Loucy (cell line): Measurements from ENCODE around the gene RICTOR.

Experiments
- H2AFZ ChIP-seq: fragments of 200-600 bp; sonication (generic); 2 replicates; pipeline ENCODE4 v1.6.0; 2016; ENCODE audit warnings: antibody characterized with exemption, mild to moderate bottlenecking, low read length, moderate library complexity
- H3F3A ChIP-seq: fragments of 200-600 bp; 2 replicates; pipeline ENCODE4 v1.6.0; 2016; ENCODE audit warnings: antibody characterized with exemption, low read depth, mild to moderate bottlenecking
- H3K27me3 ChIP-seq: fragments of 200-600 bp; sonication (generic); 2 replicates; pipeline ENCODE4 v1.6.1; 2014; ENCODE audit warnings: low read length, mild to moderate bottlenecking; ENCODE audit not compliant: insufficient read depth, poor library complexity, severe bottlenecking
- H3K36me3 ChIP-seq: fragments of 200-600 bp; sonication (generic); 2 replicates; pipeline ENCODE4 v1.6.1; 2016; ENCODE audit warnings: low read length; ENCODE audit not compliant: insufficient read depth
- H3K4me1 ChIP-seq: fragments of 200-600 bp; sonication (generic); 2 replicates; pipeline ENCODE4 v1.5.1; 2014; ENCODE audit warnings: low read length, mild to moderate bottlenecking; ENCODE audit not compliant: insufficient read depth, poor library complexity, severe bottlenecking
- H3K4me2 ChIP-seq: fragments of 200-600 bp; sonication (generic); 2 replicates; pipeline ENCODE4 v1.6.0; 2014; ENCODE audit warnings: antibody characterized with exemption, low read length, low read depth, mild to moderate bottlenecking; ENCODE audit not compliant: poor library complexity, severe bottlenecking
- H3K4me3 ChIP-seq: fragments of 200-600 bp; sonication (generic); 2 replicates; pipeline ENCODE4 v1.5.1; 2014; ENCODE audit warnings: low read length, mild to moderate bottlenecking, mixed read lengths; ENCODE audit not compliant: poor library complexity, severe bottlenecking
- H3K79me2 ChIP-seq: fragments of 200-600 bp; sonication (generic); 2 replicates; pipeline ENCODE4 v1.6.1; 2014; ENCODE audit warnings: low read length; ENCODE audit not compliant: insufficient read depth
- H3K9ac ChIP-seq: fragments of 200-600 bp; sonication (generic); 2 replicates; pipeline ENCODE4 v1.6.0; 2014; ENCODE audit warnings: mild to moderate bottlenecking, low read depth, low read length, moderate library complexity; ENCODE audit not compliant: poor library complexity, severe bottlenecking
- H3K9me2 ChIP-seq: fragments of 200-600 bp; sonication (generic); replicated peaks from 2 replicates; pipeline ENCODE4 v1.6.1; 2016; ENCODE audit warnings: low read depth, low read length, mixed read lengths
- H3K9me3 ChIP-seq: fragments of 200-600 bp; sonication (generic); 2 replicates; pipeline ENCODE4 v1.6.1; 2014; ENCODE audit warnings: mild to moderate bottlenecking, antibody characterized with exemption, low read length, low read depth; ENCODE audit not compliant: insufficient read depth
- H4K20me1 ChIP-seq: fragments of 200-600 bp; sonication (generic); 2 replicates; pipeline ENCODE4 v1.6.0; 2014; ENCODE audit warnings: antibody characterized with exemption, low read length, mild to moderate bottlenecking; ENCODE audit not compliant: insufficient read depth, poor library complexity, severe bottlenecking
- EZH2phosphoT487 ChIP-seq: fragments of 200-600 bp; IDR thresholded peaks from 2 replicates; pipeline ENCODE4 v1.6.1; 2018; ENCODE audit warnings: antibody characterized with exemption, mild to moderate bottlenecking, moderate library complexity, borderline replicate concordance
- TF ChIP-seq, protein P1 (sequence below): fragments of 200-600 bp; sonication (generic); conservative IDR thresholded peaks from 2 replicates; pipeline ENCODE4 v1.5.1; 2014; ENCODE audit warnings: mild to moderate bottlenecking, antibody characterized with exemption, low read length

The RICTOR gene

GRCh38 chr5:38968665-38969064 is 105.5 kb downstream of the RICTOR start:
- peaks cover 55% of the 10 kb centered on the region for H3K36me3 ChIP-seq
- H3K4me1 ChIP-seq, result no peaks in the 10 kb centered on the region
- H3F3A ChIP-seq, result no peaks in the 10 kb centered on the region
- no peaks in the 10 kb centered on the region for H3K9me3 ChIP-seq
- no peaks in the 10 kb centered on the region for H3K9me2 ChIP-seq
- no peaks in the 10 kb centered on the region for H3K27me3 ChIP-seq
- H4K20me1 ChIP-seq, result no peaks in the 10 kb centered on the region
- no peak for TF ChIP-seq EZH2phosphoT487
- TF ChIP-seq, protein P1, sequence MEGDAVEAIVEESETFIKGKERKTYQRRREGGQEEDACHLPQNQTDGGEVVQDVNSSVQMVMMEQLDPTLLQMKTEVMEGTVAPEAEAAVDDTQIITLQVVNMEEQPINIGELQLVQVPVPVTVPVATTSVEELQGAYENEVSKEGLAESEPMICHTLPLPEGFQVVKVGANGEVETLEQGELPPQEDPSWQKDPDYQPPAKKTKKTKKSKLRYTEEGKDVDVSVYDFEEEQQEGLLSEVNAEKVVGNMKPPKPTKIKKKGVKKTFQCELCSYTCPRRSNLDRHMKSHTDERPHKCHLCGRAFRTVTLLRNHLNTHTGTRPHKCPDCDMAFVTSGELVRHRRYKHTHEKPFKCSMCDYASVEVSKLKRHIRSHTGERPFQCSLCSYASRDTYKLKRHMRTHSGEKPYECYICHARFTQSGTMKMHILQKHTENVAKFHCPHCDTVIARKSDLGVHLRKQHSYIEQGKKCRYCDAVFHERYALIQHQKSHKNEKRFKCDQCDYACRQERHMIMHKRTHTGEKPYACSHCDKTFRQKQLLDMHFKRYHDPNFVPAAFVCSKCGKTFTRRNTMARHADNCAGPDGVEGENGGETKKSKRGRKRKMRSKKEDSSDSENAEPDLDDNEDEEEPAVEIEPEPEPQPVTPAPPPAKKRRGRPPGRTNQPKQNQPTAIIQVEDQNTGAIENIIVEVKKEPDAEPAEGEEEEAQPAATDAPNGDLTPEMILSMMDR, result no peak
- no peak overlapping the region for H3K4me2 ChIP-seq
- no peak overlapping the region for H2AFZ ChIP-seq
- H3K79me2 ChIP-seq, result no peaks in the 10 kb centered on the region
- H3K4me3 ChIP-seq, result no peak overlapping the region
- no peak overlapping the region for H3K9ac ChIP-seq

GRCh38 chr5:38961691-38962090 is 112.5 kb downstream of the RICTOR start:
- Histone ChIP-seq H3K4me3 (no peak overlapping the region), H2AFZ (no peak overlapping the region), H3K9me2 (no peaks in the 10 kb centered on the region), H3K9me3 (no peaks in the 10 kb centered on the region), H3K9ac (no peak overlapping the region), H3K36me3 (peaks cover 77% of the 10 kb centered on the region), H3F3A (no peaks in the 10 kb centered on the region), H3K4me1 (no peaks in the 10 kb centered on the region), H4K20me1 (no peaks in the 10 kb centered on the region), H3K4me2 (no peak overlapping the region), H3K79me2 (no peaks in the 10 kb centered on the region), H3K27me3 (no peaks in the 10 kb centered on the region)
- TF ChIP-seq EZH2phosphoT487, result no peak

GRCh38 chr5:38953426-38954012 is 120.7 kb downstream of the RICTOR start:
- peaks cover 93% of the 10 kb centered on the region for H3K36me3 ChIP-seq

More at GRCh38 chr5:38953426-38954012, 120.7 kb downstream of the RICTOR start:
- H3K4me2 ChIP-seq, result no peak overlapping the region
- H3F3A ChIP-seq, result no peaks in the 10 kb centered on the region
- no peaks in the 10 kb centered on the region for H4K20me1 ChIP-seq
- no peaks in the 10 kb centered on the region for H3K9me3 ChIP-seq
- no peak for TF ChIP-seq EZH2phosphoT487
- TF ChIP-seq, protein P1, result no peak
- no peaks in the 10 kb centered on the region for H3K9me2 ChIP-seq
- H3K4me3 ChIP-seq, result no peak overlapping the region
- no peaks in the 10 kb centered on the region for H3K27me3 ChIP-seq
- H2AFZ ChIP-seq, result no peak overlapping the region
- H3K79me2 ChIP-seq, result no peaks in the 10 kb centered on the region
- no peaks in the 10 kb centered on the region for H3K4me1 ChIP-seq
- no peak overlapping the region for H3K9ac ChIP-seq
